GM12878 (cell line): ENCODE measurements around the gene TMEM266. TPM values are rescaled to one million over a fixed set of nuclear protein-coding genes. Genes with fewer than 3 reads are reported as not detected.

ENCODE experiments used
- ATAC-seq: fragments of 200-7000 bp; cut with Tn5 transposase; 3 replicates; pipeline ENCODE4 v1.9.1; 2020; ENCODE audit warnings: mild to moderate bottlenecking, moderate library complexity
- BruUV-seq: library from RNA; stranded (reverse); fragments of 400-500 nt; replicated peaks from 2 replicates; lab custom pipeline; 2021; lab: Mats Ljungman, UMichigan
- CTCF ChIA-PET: fragments of 300-600 bp; sonication (Branson Sonifier 250); formaldehyde crosslinking; extraction: SDS; loops from one replicate; lab custom pipeline; 2021; ENCODE audit warnings: inconsistent platforms; lab: Yijun Ruan, JAX
- POLR2A ChIA-PET: fragments of 350-600 bp; formaldehyde crosslinking; extraction: SDS; loops from one replicate; lab custom pipeline; 2021; ENCODE audit warnings: inconsistent platforms; lab: Charles Lee
- RAD21 ChIA-PET: fragments of 300-600 bp; sonication (Branson Sonifier 250); formaldehyde crosslinking; loops from one replicate; lab custom pipeline; 2023; ENCODE audit warnings: antibody characterized with exemption; ENCODE audit not compliant: unreplicated experiment; lab: Charles Lee
- SMC1A ChIA-PET: fragments of 300-600 bp; sonication (Branson Sonifier 250); formaldehyde crosslinking; loops from one replicate; lab custom pipeline; 2023; ENCODE audit not compliant: unreplicated experiment, uncharacterized antibody; lab: Charles Lee
- DNase-seq: peaks from one replicate; pipeline ENCODE4 v3.0.0-alpha.2; 2011; ENCODE audit warnings: low read depth, low spot score
- FAIRE-seq: peaks from 3 replicates; lab custom pipeline; 2011; peaks lifted over from hg19 to GRCh38; lab: Jason Lieb, UNC
- H2AFZ ChIP-seq: 2 replicates; pipeline ENCODE4 v1.6.0; 2011; ENCODE audit warnings: low read depth, low read length, control low read depth; ENCODE audit not compliant: control insufficient read depth
- H3K27ac ChIP-seq: 2 replicates; pipeline ENCODE4 v1.5.1; 2011; ENCODE audit warnings: control low read depth; ENCODE audit not compliant: control insufficient read depth, insufficient read depth
- H3K27me3 ChIP-seq, 2 experiments: replicated peaks in 1 of 2; 2 replicates each; pipeline versions ENCODE4 v1.6.0 to v1.6.1; 2011; ENCODE audit warnings: low read length in 1 of 2; ENCODE audit not compliant: control insufficient read depth in 2 of 2, insufficient read depth in 2 of 2
- H3K36me3 ChIP-seq, 2 experiments: 2 replicates each; pipeline ENCODE4 v1.5.1; 2011; ENCODE audit warnings: low read length in 1 of 2; ENCODE audit not compliant: control insufficient read depth in 2 of 2, insufficient read depth in 2 of 2
- H3K4me1 ChIP-seq: 2 replicates; pipeline ENCODE4 v1.6.1; 2011; ENCODE audit warnings: mild to moderate bottlenecking, low read length, moderate library complexity, mixed read lengths; ENCODE audit not compliant: control insufficient read depth, insufficient read depth
- H3K4me2 ChIP-seq: 2 replicates; pipeline ENCODE4 v1.6.0; 2011; ENCODE audit warnings: control low read depth; ENCODE audit not compliant: control insufficient read depth, insufficient read depth
- H3K4me3 ChIP-seq: fragments of 200-600 bp; sonication (generic); 2 replicates; pipeline ENCODE4 v1.5.1; 2016
- H3K79me2 ChIP-seq: 2 replicates; pipeline ENCODE4 v1.6.0; 2011; ENCODE audit warnings: low read length; ENCODE audit not compliant: control insufficient read depth, insufficient read depth
- H3K9ac ChIP-seq: 2 replicates; pipeline ENCODE4 v1.8.0; 2011; ENCODE audit warnings: low read length, control low read depth, mixed read lengths; ENCODE audit not compliant: control insufficient read depth, insufficient read depth
- H3K9me3 ChIP-seq: replicated peaks from 3 replicates; pipeline ENCODE4 v1.5.1; 2011; ENCODE audit warnings: mild to moderate bottlenecking, low read length; ENCODE audit not compliant: control insufficient read depth, insufficient read depth
- H4K20me1 ChIP-seq: 2 replicates; pipeline ENCODE4 v1.6.0; 2011; ENCODE audit not compliant: control insufficient read depth, insufficient read depth
- NRF1 ChIP-seq: conservative IDR thresholded peaks from 2 replicates; pipeline ENCODE4 v1.6.1; 2011; ENCODE audit warnings: mild to moderate bottlenecking, low read depth, low read length, improper control_type of control experiment
- RELA ChIP-seq: fragments of 450-650 bp; IDR thresholded peaks from 2 replicates; pipeline ENCODE4 v1.8.0; 2014; ENCODE audit warnings: borderline replicate concordance; ENCODE audit not compliant: partially characterized antibody
- SIN3A ChIP-seq: IDR thresholded peaks from 2 replicates; pipeline ENCODE4 v1.6.1; 2012; ENCODE audit warnings: low read depth, low read length, improper control_type of control experiment
- WGBS: methylation state at CpG from one replicate; pipeline ENCODE4 v1.1.6; 2016; ENCODE audit warnings: low lambda C conversion rate; ENCODE audit not compliant: insufficient replicate concordance, insufficient coverage; ENCODE audit errors: missing lambda C conversion rate; 5-methylcytosine and 5-hydroxymethylcytosine counted together
- in situ Hi-C: fragments of 300-500 bp; cut with MboI; formaldehyde crosslinking; loops from 9 replicates; pipeline ENCODE4 v1.14.3; 2018; ENCODE audit warnings: mixed read lengths
- intact Hi-C: fragments of 100-400 bp; cut with micrococcal nuclease; formaldehyde crosslinking; loops from one replicate; pipeline ENCODE4 v1.14.2; 2022; ENCODE audit not compliant: unreplicated experiment
- polyA plus RNA-seq, 11 experiments: library from polyadenylated mRNA; depleted of rRNA in 4 of 11; unstranded in 6 of 11; stranded (reverse) in 5 of 11; fragments of >200 nt; fragmentation: Nextera tagmentation in 4 of 11; fragmentation: Illumina TruSeq in 1 of 11; extraction: Ambion mirVana in 4 of 11; extraction: Trizol in 1 of 11; gene quantifications; 1 replicate in 1 of 11; 2 replicates in 10 of 11; pipeline versions ENCODE4 v1.2.1 to v1.2.3, GENCODE V29; 2011 to 2016; ENCODE audit warnings: inconsistent platforms in 2 of 11, missing spikeins in 2 of 11, low read depth in 1 of 11
- total RNA-seq, 4 experiments: library from RNA; depleted of rRNA in 3 of 4; stranded (reverse); fragments of >200 nt in 3 of 4; fragmentation: Illumina TruSeq in 1 of 4; extraction: Trizol in 1 of 4; gene quantifications; 2 replicates each; pipeline versions ENCODE4 v1.2.1 to v1.2.3, GENCODE V29; 2013 to 2021
- TF ChIP-seq, protein P1 (sequence below): fragments of 450-650 bp; IDR thresholded peaks from 2 replicates; pipeline ENCODE4 v1.6.1; 2017; ENCODE audit warnings: mild to moderate bottlenecking
- TF ChIP-seq, protein P2 (sequence below): fragments of 450-650 bp; IDR thresholded peaks from 2 replicates; pipeline ENCODE4 v1.6.1; 2016; ENCODE audit warnings: mild to moderate bottlenecking, moderate library complexity, borderline replicate concordance
- TF ChIP-seq, protein P3 (sequence below): fragments of 450-650 bp; IDR thresholded peaks from 2 replicates; pipeline ENCODE4 v1.6.1; 2017; ENCODE audit warnings: mild to moderate bottlenecking, moderate library complexity
- TF ChIP-seq, protein P4 (sequence below): fragments of 450-650 bp; IDR thresholded peaks from 2 replicates; pipeline ENCODE4 v1.6.1; 2014; ENCODE audit warnings: mild to moderate bottlenecking
- TF ChIP-seq, protein P5 (sequence below): IDR thresholded peaks from 2 replicates; pipeline ENCODE4 v1.6.1; 2011; ENCODE audit warnings: low read depth, mild to moderate bottlenecking, low read length, moderate library complexity, borderline replicate concordance; ENCODE audit errors: extremely low read depth

TMEM266 gene
- total and polyA plus RNA-seq, 10 of the 15 experiments (the other 5 are each of a cell fraction or from before 2014, with no cell fraction given) = 0.11 to 0.70 (median 0.39) TPM

DNA sequence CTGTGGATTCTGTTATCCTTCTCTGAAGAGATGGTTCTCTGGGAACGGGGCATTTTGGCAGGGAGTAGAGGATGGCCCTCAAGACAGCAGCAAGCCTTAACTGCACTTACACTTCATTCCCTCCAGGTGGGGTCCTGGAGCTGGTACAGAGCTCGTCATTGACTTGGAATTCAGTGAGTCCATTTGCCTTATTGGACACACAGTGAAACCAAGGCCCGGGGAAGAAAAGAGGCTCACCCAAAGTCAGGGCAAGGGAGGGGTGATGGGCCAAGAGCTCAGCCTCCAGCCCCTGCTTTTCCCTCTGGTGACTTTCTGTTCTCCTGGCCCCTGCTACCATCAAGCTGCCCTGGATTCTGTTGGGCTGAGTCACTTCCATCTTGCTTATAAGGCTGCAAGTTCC is 125.9 kb downstream of the TMEM266 start (continued):
- TF ChIP-seq, protein P1, sequence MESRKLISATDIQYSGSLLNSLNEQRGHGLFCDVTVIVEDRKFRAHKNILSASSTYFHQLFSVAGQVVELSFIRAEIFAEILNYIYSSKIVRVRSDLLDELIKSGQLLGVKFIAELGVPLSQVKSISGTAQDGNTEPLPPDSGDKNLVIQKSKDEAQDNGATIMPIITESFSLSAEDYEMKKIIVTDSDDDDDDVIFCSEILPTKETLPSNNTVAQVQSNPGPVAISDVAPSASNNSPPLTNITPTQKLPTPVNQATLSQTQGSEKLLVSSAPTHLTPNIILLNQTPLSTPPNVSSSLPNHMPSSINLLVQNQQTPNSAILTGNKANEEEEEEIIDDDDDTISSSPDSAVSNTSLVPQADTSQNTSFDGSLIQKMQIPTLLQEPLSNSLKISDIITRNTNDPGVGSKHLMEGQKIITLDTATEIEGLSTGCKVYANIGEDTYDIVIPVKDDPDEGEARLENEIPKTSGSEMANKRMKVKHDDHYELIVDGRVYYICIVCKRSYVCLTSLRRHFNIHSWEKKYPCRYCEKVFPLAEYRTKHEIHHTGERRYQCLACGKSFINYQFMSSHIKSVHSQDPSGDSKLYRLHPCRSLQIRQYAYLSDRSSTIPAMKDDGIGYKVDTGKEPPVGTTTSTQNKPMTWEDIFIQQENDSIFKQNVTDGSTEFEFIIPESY = no peak

DNA sequence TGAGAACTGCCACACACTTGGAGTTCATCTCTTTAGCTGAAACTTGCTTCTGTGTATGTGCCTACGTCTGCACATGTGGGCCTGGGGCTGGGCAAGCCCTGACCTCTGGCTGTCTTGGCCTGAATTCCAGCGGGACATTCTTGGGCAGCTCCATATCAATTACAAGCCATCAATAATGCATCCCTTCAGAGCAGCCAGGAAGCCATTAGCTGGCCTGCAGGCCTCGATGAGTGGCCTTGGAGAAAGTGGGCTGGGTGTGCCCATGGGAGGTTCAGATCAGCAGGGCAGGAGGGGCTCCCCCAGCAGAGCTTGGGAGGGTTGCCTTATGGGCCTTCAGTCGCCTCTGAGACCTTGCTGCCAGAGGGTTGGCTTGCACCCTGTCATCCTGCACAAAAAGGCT is 127.4 kb downstream of the TMEM266 start:
- no peak overlapping the region for H2AFZ ChIP-seq
- ChIA-PET CTCF (interaction anchor here (0.9 to 2.0 kb wide), 3 partner anchors 9 to 147 kb away, joined by 3 to 6 read pairs (median 4); no protein-coding TSS in a partner anchor), POLR2A (no interaction called here), SMC1A (no interaction called here), RAD21 (no interaction called here)
- H3K9me3 ChIP-seq = no peaks in the 10 kb centered on the region; the same call in 2 of the 3 replicates
- H3K36me3 ChIP-seq = no peaks in the 10 kb centered on the region
- TF ChIP-seq, protein P2, sequence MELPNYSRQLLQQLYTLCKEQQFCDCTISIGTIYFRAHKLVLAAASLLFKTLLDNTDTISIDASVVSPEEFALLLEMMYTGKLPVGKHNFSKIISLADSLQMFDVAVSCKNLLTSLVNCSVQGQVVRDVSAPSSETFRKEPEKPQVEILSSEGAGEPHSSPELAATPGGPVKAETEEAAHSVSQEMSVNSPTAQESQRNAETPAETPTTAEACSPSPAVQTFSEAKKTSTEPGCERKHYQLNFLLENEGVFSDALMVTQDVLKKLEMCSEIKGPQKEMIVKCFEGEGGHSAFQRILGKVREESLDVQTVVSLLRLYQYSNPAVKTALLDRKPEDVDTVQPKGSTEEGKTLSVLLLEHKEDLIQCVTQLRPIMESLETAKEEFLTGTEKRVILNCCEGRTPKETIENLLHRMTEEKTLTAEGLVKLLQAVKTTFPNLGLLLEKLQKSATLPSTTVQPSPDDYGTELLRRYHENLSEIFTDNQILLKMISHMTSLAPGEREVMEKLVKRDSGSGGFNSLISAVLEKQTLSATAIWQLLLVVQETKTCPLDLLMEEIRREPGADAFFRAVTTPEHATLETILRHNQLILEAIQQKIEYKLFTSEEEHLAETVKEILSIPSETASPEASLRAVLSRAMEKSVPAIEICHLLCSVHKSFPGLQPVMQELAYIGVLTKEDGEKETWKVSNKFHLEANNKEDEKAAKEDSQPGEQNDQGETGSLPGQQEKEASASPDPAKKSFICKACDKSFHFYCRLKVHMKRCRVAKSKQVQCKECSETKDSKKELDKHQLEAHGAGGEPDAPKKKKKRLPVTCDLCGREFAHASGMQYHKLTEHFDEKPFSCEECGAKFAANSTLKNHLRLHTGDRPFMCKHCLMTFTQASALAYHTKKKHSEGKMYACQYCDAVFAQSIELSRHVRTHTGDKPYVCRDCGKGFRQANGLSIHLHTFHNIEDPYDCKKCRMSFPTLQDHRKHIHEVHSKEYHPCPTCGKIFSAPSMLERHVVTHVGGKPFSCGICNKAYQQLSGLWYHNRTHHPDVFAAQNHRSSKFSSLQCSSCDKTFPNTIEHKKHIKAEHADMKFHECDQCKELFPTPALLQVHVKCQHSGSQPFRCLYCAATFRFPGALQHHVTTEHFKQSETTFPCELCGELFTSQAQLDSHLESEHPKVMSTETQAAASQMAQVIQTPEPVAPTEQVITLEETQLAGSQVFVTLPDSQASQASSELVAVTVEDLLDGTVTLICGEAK = no peak
- TF ChIP-seq, protein P3, sequence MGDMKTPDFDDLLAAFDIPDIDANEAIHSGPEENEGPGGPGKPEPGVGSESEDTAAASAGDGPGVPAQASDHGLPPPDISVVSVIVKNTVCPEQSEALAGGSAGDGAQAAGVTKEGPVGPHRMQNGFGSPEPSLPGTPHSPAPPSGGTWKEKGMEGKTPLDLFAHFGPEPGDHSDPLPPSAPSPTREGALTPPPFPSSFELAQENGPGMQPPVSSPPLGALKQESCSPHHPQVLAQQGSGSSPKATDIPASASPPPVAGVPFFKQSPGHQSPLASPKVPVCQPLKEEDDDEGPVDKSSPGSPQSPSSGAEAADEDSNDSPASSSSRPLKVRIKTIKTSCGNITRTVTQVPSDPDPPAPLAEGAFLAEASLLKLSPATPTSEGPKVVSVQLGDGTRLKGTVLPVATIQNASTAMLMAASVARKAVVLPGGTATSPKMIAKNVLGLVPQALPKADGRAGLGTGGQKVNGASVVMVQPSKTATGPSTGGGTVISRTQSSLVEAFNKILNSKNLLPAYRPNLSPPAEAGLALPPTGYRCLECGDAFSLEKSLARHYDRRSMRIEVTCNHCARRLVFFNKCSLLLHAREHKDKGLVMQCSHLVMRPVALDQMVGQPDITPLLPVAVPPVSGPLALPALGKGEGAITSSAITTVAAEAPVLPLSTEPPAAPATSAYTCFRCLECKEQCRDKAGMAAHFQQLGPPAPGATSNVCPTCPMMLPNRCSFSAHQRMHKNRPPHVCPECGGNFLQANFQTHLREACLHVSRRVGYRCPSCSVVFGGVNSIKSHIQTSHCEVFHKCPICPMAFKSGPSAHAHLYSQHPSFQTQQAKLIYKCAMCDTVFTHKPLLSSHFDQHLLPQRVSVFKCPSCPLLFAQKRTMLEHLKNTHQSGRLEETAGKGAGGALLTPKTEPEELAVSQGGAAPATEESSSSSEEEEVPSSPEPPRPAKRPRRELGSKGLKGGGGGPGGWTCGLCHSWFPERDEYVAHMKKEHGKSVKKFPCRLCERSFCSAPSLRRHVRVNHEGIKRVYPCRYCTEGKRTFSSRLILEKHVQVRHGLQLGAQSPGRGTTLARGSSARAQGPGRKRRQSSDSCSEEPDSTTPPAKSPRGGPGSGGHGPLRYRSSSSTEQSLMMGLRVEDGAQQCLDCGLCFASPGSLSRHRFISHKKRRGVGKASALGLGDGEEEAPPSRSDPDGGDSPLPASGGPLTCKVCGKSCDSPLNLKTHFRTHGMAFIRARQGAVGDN = no peak
- TF ChIP-seq NRF1 (no peak), SIN3A (no peak), RELA (no peak)
- TF ChIP-seq, protein P4, sequence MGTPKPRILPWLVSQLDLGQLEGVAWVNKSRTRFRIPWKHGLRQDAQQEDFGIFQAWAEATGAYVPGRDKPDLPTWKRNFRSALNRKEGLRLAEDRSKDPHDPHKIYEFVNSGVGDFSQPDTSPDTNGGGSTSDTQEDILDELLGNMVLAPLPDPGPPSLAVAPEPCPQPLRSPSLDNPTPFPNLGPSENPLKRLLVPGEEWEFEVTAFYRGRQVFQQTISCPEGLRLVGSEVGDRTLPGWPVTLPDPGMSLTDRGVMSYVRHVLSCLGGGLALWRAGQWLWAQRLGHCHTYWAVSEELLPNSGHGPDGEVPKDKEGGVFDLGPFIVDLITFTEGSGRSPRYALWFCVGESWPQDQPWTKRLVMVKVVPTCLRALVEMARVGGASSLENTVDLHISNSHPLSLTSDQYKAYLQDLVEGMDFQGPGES = no peak
- TF ChIP-seq, protein P5, sequence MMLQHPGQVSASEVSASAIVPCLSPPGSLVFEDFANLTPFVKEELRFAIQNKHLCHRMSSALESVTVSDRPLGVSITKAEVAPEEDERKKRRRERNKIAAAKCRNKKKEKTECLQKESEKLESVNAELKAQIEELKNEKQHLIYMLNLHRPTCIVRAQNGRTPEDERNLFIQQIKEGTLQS = no peak
- no TSS peak for BruUV-seq
- 53% methylated on average over 4 of the region's 4 CpGs for WGBS
- intact Hi-C loops = no loop called here
- H3K4me2 ChIP-seq = no peak overlapping the region
- DNase-seq = no peak
- in situ Hi-C loops = no loop called here
- ATAC-seq = no peak
- H3K27me3 ChIP-seq = peaks cover 0 to 1% of the 10 kb centered on the region in 2 experiments; a peak in 1 of 4 replicates
- no peaks in the 10 kb centered on the region; the same call in 1 of the 2 replicates for H4K20me1 ChIP-seq
- no peak overlapping the region for H3K4me3 ChIP-seq
- H3K79me2 ChIP-seq = no peaks in the 10 kb centered on the region
- no peak overlapping the region for H3K9ac ChIP-seq
- H3K4me1 ChIP-seq = peaks cover 14% of the 10 kb centered on the region
- H3K27ac ChIP-seq = no peak overlapping the region
- FAIRE-seq = no peak
